ENCODE data around the gene NUP93. TPM values are rescaled to one million over a fixed set of nuclear protein-coding genes. Genes with fewer than 3 reads are reported as not detected.
A peak's percentile ranks its signal among the peaks of the same experiment; 100 is the strongest.

NUP93 gene
- total RNA-seq, 1 experiment from 2014 or later: 102 TPM

DNA sequence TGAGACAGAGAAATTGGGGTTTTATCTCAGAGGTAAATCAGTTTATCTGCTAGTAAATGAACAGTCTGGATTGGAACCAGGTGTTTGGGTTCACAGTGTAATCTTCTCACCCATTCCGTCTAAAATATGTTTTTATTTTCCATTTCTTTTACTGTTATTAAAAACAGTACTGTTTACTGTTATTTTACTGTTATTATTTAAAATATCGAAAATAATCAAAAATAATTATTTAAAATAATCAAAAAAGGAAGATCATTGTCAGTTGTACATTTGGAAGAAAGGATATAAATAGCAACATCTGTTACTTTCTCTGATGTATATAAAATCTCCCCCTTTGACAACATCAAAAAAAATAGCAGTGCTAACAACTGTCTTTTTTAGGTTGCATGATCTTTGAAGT is 11.5 kb downstream of the NUP93 start:
- H3K27me3 ChIP-seq (replicated peaks): no peaks in the 10 kb centered on the region
- no peaks in the 10 kb centered on the region; the same call in 1 of the 2 replicates for H3K9me3 ChIP-seq (replicated peaks)
- H3K36me3 ChIP-seq: no peaks in the 10 kb centered on the region; the same call in 1 of the 2 replicates
- H3K4me3 ChIP-seq: no peak overlapping the region
- H3K4me1 ChIP-seq (replicated peaks): peaks cover 41% of the 10 kb centered on the region
- no peak for DNase-seq (ENCODE audit: low read depth in 1 of 2, low spot score in 2 of 2)
- H3K27ac ChIP-seq: no peak overlapping the region

DNA sequence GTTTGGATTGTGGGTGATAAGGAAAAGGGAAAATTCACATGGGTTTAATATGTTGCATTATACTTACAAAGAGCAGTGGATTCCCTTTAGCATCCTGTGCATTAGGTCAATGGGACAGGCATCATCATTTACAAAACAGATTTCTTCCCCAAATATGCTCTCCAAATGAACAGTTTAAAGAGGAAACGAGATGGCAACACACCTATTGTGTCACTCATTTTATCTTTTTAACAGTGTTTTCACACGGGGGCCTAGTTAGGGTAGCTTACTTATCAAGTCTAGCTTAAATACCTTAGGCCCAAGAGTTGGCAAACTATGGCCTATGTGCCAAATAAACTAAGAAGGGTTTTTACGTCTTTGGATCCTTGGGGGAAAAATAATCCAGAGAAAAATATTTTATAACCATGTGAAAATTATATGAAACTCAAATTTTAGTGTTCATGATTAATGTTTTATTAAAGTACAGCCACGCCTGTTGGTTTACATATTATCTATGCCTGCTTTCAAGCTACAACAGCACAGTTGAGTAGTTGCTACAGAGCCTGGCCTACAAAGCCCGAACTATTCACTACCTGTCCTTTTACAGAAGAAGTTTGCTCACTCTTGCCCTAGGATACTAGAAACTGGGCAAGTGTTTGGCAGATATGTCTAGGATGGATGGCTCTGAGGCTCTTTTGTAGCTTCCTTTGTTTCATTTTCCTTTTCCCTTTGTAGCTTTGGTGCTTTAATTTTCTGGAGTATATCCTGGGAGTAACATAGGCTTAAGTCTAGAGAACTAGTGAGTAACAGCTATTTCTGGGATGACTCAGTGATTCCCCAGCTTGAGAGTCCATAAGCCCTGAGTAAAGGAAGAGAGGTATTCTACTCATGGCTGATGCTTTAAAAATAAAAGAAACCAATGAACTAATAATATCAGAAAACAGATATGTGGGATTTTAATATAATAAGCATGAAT is 12.4 kb downstream of the NUP93 start:
- Histone ChIP-seq H3K27me3 (replicated peaks) (no peaks in the 10 kb centered on the region), H3K27ac (peak overlapping the region; percentile 41), H3K4me3 (no peak overlapping the region), H3K36me3 (no peaks in the 10 kb centered on the region; the same call in 1 of the 2 replicates), H3K9me3 (replicated peaks) (no peaks in the 10 kb centered on the region), H3K4me1 (replicated peaks) (peaks cover 48% of the 10 kb centered on the region)
- peak in 1 of 2 experiments; percentile 65 for DNase-seq (ENCODE audit: low read depth in 1 of 2, low spot score in 2 of 2)

- no peak overlapping the region for H3K4me3 ChIP-seq
- H3K27me3 ChIP-seq (replicated peaks): no peaks in the 10 kb centered on the region
- H3K4me1 ChIP-seq (replicated peaks): peaks cover 58% of the 10 kb centered on the region
- peak; percentile 24 to 51 for DNase-seq (ENCODE audit: low read depth in 1 of 2, low spot score in 2 of 2)
- peak overlapping the region; percentile 41; the same call in 1 of the 2 replicates for H3K27ac ChIP-seq
- peaks cover 7% of the 10 kb centered on the region for H3K36me3 ChIP-seq
- H3K9me3 ChIP-seq (replicated peaks): no peaks in the 10 kb centered on the region
Observed at GRCh38 chr16:56743840-56744239, 13.9 kb downstream of the NUP93 start.

GRCh38 chr16:56744996-56745640 is 15.2 kb downstream of the NUP93 start:
- Histone ChIP-seq H3K9me3 (replicated peaks) (no peaks in the 10 kb centered on the region), H3K36me3 (peaks cover 15% of the 10 kb centered on the region), H3K27me3 (replicated peaks) (no peaks in the 10 kb centered on the region), H3K4me3 (no peak overlapping the region), H3K4me1 (replicated peaks) (peaks cover 62% of the 10 kb centered on the region), H3K27ac (no peak overlapping the region)
- DNase-seq (ENCODE audit: low read depth in 1 of 2, low spot score in 2 of 2): no peak

DNA sequence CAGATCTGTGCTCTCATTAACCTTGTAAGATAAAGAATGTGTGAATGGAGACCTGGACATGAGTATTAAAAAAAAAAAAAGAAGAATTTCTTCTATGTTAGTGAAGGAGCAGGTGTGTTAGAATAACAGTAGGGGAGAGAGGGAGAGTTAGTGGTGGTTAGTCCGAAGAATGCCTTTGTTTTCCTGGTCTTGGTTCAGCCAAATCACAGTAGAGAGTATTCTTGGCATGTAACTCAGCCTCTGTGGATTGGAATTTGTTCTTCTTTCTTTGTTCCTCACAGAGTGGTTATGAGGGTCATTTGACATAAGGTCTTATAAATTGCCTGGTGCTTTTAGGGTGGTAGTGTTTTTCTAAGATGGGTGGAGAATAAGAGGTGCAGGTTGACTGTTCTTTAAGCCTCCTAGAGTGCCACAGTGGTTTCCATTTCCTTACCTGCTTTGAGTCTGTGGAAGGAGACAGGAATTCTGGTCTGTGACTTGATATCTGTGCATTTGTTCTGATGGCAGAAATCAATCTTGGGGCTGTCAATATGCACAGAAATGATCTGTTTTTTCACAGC is 17.6 kb downstream of the NUP93 start:
- no peaks in the 10 kb centered on the region for H3K27me3 ChIP-seq (replicated peaks)
- H3K9me3 ChIP-seq (replicated peaks): no peaks in the 10 kb centered on the region
- no peak overlapping the region for H3K4me3 ChIP-seq
- peaks cover 51% of the 10 kb centered on the region for H3K4me1 ChIP-seq (replicated peaks)
- peaks cover 28% of the 10 kb centered on the region for H3K36me3 ChIP-seq
- no peak overlapping the region for H3K27ac ChIP-seq
- peak in 1 of 2 experiments; percentile 26 for DNase-seq (ENCODE audit: low read depth in 1 of 2, low spot score in 2 of 2)

DNA sequence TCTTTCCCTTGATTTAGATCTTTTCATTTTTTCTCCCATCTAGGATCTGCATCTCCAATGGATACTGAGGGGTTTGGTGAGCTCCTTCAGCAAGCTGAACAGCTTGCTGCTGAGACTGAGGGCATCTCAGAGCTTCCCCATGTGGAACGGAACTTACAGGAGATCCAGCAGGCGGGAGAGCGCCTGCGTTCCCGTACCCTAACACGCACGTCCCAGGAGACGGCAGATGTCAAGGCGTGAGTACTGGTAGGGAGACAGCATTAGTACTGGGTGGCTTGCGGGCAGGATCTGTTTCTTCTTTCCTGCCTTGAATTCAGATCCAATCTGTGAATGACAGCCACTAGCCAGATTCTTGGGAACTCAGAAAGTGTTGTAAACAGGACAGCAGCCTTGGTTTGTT is 18.3 kb downstream of the NUP93 start:
- Histone ChIP-seq H3K4me1 (replicated peaks) (peaks cover 45% of the 10 kb centered on the region), H3K9me3 (replicated peaks) (no peaks in the 10 kb centered on the region), H3K4me3 (no peak overlapping the region), H3K27ac (no peak overlapping the region), H3K36me3 (peaks cover 29% of the 10 kb centered on the region), H3K27me3 (replicated peaks) (no peaks in the 10 kb centered on the region)
- no peak for DNase-seq (ENCODE audit: low read depth in 1 of 2, low spot score in 2 of 2)

DNA sequence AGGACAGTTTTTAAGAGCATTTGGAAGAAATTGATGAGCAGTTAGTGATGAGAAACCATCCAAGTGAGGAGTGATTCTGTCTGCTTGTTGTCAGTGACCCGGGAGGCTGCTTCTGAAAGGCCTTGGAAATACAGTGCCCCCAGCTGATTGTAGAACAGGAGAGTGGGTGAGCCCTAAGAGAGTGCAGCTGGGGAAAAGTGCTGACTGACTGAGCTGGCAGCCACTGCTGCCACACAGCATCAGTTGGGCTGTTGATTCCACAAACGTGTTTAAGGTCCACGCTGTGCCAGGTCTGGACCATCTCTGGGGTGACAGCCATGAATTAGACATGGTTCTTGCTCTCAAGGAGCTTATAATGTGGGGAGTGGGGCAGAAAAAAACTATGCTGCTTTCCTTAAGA is 18.9 kb downstream of the NUP93 start:
- Histone ChIP-seq H3K9me3 (replicated peaks) (no peaks in the 10 kb centered on the region), H3K27ac (no peak overlapping the region), H3K4me3 (no peak overlapping the region), H3K4me1 (replicated peaks) (peaks cover 39% of the 10 kb centered on the region), H3K27me3 (replicated peaks) (no peaks in the 10 kb centered on the region), H3K36me3 (peaks cover 31% of the 10 kb centered on the region)
- no peak for DNase-seq (ENCODE audit: low read depth in 1 of 2, low spot score in 2 of 2)

- H3K4me3 ChIP-seq: no peak overlapping the region
- peaks cover 36% of the 10 kb centered on the region for H3K4me1 ChIP-seq (replicated peaks)
- peaks cover 2% of the 10 kb centered on the region; the same call in 1 of the 2 replicates for H3K9me3 ChIP-seq (replicated peaks)
- H3K36me3 ChIP-seq: peaks cover 31% of the 10 kb centered on the region
- DNase-seq (ENCODE audit: low read depth in 1 of 2, low spot score in 2 of 2): no peak
- H3K27me3 ChIP-seq (replicated peaks): no peaks in the 10 kb centered on the region
- H3K27ac ChIP-seq: no peak overlapping the region
Observed at GRCh38 chr16:56749672-56750491, 20.0 kb downstream of the NUP93 start.

- no peak overlapping the region for H3K27ac ChIP-seq
Observed at GRCh38 chr16:56753410-56753809, 23.5 kb downstream of the NUP93 start.

GRCh38 chr16:56755038-56755437 is 25.1 kb downstream of the NUP93 start:
- Histone ChIP-seq H3K36me3 (peaks cover 30% of the 10 kb centered on the region), H3K27me3 (replicated peaks) (no peaks in the 10 kb centered on the region), H3K4me3 (no peak overlapping the region), H3K9me3 (replicated peaks) (peaks cover 5% of the 10 kb centered on the region; the same call in 1 of the 2 replicates), H3K4me1 (replicated peaks) (peaks cover under 1% of the 10 kb centered on the region; the same call in 1 of the 2 replicates), H3K27ac (no peak overlapping the region)
- DNase-seq (ENCODE audit: low read depth in 1 of 2, low spot score in 2 of 2): no peak

More at GRCh38 chr16:56753410-56753809, 23.5 kb downstream of the NUP93 start:
- H3K36me3 ChIP-seq: peaks cover 28% of the 10 kb centered on the region
- no peak overlapping the region for H3K4me3 ChIP-seq
- peaks cover 4% of the 10 kb centered on the region; the same call in 1 of the 2 replicates for H3K4me1 ChIP-seq (replicated peaks)
- H3K9me3 ChIP-seq (replicated peaks): peaks cover 5% of the 10 kb centered on the region; the same call in 1 of the 2 replicates
- H3K27me3 ChIP-seq (replicated peaks): no peaks in the 10 kb centered on the region
- DNase-seq (ENCODE audit: low read depth in 1 of 2, low spot score in 2 of 2): no peak

- H3K4me1 ChIP-seq (replicated peaks): no peaks in the 10 kb centered on the region
- no peaks in the 10 kb centered on the region for H3K27me3 ChIP-seq (replicated peaks)
- H3K4me3 ChIP-seq: no peak overlapping the region
- H3K27ac ChIP-seq: no peak overlapping the region
- peaks cover 5% of the 10 kb centered on the region; the same call in 1 of the 2 replicates for H3K9me3 ChIP-seq (replicated peaks)
- DNase-seq (ENCODE audit: low read depth in 1 of 2, low spot score in 2 of 2): no peak
- peaks cover 45% of the 10 kb centered on the region for H3K36me3 ChIP-seq
Observed at GRCh38 chr16:56758432-56758831, 28.5 kb downstream of the NUP93 start.

- Histone ChIP-seq H3K4me1 (replicated peaks) (no peaks in the 10 kb centered on the region), H3K27me3 (replicated peaks) (no peaks in the 10 kb centered on the region), H3K27ac (no peak overlapping the region), H3K36me3 (peaks cover 50% of the 10 kb centered on the region), H3K4me3 (no peak overlapping the region), H3K9me3 (replicated peaks) (peaks cover 5% of the 10 kb centered on the region; the same call in 1 of the 2 replicates)
- DNase-seq (ENCODE audit: low read depth in 1 of 2, low spot score in 2 of 2): no peak
Observed at GRCh38 chr16:56758930-56759329, 29.0 kb downstream of the NUP93 start.

Data from SJSA1 (cell line).